Parathyroid adenoma (tissue), 2 donors: ENCODE results near the gene SPATA45.

Experiments
- H2AFZ ChIP-seq: fragments of 300-600 bp; sonication (generic); one replicate; pipeline ENCODE4 v1.7.0; 2017; ENCODE audit warnings: antibody characterized with exemption, mild to moderate bottlenecking
- H3K27ac ChIP-seq: fragments of 300-600 bp; sonication (generic); one replicate; pipeline ENCODE4 v1.7.0; 2017
- H3K27me3 ChIP-seq: fragments of 300-600 bp; sonication (generic); one replicate; pipeline ENCODE4 v1.7.0; 2017; ENCODE audit warnings: low read length; ENCODE audit not compliant: control insufficient read depth, insufficient read depth
- H3K36me3 ChIP-seq: fragments of 300-600 bp; sonication (generic); one replicate; pipeline ENCODE4 v1.7.0; 2017; ENCODE audit warnings: low read length; ENCODE audit not compliant: control insufficient read depth, insufficient read depth
- H3K4me1 ChIP-seq: fragments of 300-600 bp; sonication (generic); one replicate; pipeline ENCODE4 v1.7.0; 2017; ENCODE audit warnings: control low read depth
- H3K4me2 ChIP-seq: fragments of 300-600 bp; sonication (generic); one replicate; pipeline ENCODE4 v1.7.0; 2017; ENCODE audit warnings: low read length
- H3K4me3 ChIP-seq: fragments of 300-600 bp; sonication (generic); one replicate; pipeline ENCODE4 v1.7.0; 2017; ENCODE audit warnings: low read depth, low read length
- H3K79me2 ChIP-seq: fragments of 300-600 bp; sonication (generic); one replicate; pipeline ENCODE4 v1.7.0; 2017; ENCODE audit warnings: control low read depth
- H3K9ac ChIP-seq: fragments of 300-600 bp; sonication (generic); one replicate; pipeline ENCODE4 v1.7.0; 2017; ENCODE audit warnings: mild to moderate bottlenecking
- H3K9me3 ChIP-seq: fragments of 300-600 bp; sonication (generic); one replicate; pipeline ENCODE4 v1.7.0; 2017; ENCODE audit warnings: low read length; ENCODE audit not compliant: control insufficient read depth
- TF ChIP-seq, protein P1 (sequence below): fragments of 300-600 bp; sonication (generic); IDR thresholded peaks from one replicate; pipeline ENCODE4 v1.7.0; 2017; ENCODE audit warnings: antibody characterized with exemption, mild to moderate bottlenecking
- donor health status: primary hyperparathyroidism.

The SPATA45 gene

DNA sequence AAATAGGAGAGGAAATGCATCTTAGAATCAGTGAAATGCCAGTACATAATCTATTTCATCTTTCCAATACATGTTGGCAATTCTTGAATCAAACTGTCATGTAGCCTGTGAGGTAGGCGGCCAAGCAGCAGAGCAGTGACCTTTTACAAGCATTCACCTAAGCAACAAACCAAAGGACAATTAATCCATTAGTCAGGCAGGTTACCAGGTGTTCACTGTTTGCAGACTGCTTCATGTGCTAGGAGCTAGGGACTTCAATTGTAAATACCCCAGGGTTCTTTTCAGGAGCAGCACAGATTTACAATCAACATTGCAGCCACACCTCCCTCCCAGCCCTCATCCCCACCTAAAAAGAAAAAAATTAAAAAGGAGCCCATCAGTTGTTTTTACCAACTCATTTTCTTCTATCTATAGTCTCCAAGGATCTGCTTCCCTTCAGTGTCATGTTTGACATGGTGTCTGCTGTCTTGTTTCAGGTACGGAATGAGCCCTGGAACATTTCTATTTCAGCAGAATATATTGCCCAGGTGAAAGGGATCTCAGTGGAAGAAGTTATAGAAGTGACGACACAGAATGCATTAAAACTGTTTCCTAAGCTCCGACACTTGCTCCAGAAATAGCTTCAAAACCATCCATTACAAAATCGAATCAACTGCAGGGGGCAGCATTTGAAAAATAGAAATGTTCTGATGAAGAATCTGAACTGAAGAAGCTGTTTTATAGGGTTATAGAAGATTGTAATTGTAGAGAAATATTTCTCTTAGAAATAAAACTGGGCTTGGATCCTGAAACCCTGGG is 32.7 kb downstream of the SPATA45 start:
- no peaks in the 10 kb centered on the region for H3K36me3 ChIP-seq
- H3K27me3 ChIP-seq: no peaks in the 10 kb centered on the region
- no peak overlapping the region for H2AFZ ChIP-seq
- H3K4me3 ChIP-seq: no peak overlapping the region
- no peak overlapping the region for H3K4me2 ChIP-seq
- H3K27ac ChIP-seq: no peak overlapping the region
- TF ChIP-seq, protein P1, sequence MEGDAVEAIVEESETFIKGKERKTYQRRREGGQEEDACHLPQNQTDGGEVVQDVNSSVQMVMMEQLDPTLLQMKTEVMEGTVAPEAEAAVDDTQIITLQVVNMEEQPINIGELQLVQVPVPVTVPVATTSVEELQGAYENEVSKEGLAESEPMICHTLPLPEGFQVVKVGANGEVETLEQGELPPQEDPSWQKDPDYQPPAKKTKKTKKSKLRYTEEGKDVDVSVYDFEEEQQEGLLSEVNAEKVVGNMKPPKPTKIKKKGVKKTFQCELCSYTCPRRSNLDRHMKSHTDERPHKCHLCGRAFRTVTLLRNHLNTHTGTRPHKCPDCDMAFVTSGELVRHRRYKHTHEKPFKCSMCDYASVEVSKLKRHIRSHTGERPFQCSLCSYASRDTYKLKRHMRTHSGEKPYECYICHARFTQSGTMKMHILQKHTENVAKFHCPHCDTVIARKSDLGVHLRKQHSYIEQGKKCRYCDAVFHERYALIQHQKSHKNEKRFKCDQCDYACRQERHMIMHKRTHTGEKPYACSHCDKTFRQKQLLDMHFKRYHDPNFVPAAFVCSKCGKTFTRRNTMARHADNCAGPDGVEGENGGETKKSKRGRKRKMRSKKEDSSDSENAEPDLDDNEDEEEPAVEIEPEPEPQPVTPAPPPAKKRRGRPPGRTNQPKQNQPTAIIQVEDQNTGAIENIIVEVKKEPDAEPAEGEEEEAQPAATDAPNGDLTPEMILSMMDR: peak; percentile 7
- no peak overlapping the region for H3K9ac ChIP-seq
- H3K79me2 ChIP-seq: no peaks in the 10 kb centered on the region
- no peaks in the 10 kb centered on the region for H3K4me1 ChIP-seq
- no peaks in the 10 kb centered on the region for H3K9me3 ChIP-seq

DNA sequence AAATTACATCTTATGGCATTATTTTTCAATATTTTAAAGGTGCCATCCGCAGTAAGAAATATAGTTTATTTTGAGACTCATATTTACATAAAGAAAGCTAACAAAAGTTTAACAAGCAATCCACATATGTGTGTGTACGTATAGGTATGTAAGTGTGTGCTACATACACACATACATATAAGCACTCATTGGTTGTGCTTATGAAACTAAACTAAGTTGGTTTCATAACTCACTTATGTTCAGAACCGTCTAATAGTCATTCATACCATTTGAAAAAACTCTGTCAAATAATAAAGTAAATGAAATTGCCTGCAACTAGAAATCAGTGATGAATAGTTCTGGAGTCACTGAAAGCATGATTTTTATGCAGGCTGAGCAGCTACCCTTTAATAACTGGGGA is 41.7 kb downstream of the SPATA45 start:
- Histone ChIP-seq H3K4me1 (no peaks in the 10 kb centered on the region), H3K79me2 (no peaks in the 10 kb centered on the region), H3K9ac (no peak overlapping the region), H3K4me3 (no peak overlapping the region), H3K4me2 (no peak overlapping the region), H3K27me3 (no peaks in the 10 kb centered on the region), H3K36me3 (no peaks in the 10 kb centered on the region), H2AFZ (no peak overlapping the region), H3K9me3 (no peaks in the 10 kb centered on the region), H3K27ac (no peak overlapping the region)
- TF ChIP-seq, protein P1: no peak

DNA sequence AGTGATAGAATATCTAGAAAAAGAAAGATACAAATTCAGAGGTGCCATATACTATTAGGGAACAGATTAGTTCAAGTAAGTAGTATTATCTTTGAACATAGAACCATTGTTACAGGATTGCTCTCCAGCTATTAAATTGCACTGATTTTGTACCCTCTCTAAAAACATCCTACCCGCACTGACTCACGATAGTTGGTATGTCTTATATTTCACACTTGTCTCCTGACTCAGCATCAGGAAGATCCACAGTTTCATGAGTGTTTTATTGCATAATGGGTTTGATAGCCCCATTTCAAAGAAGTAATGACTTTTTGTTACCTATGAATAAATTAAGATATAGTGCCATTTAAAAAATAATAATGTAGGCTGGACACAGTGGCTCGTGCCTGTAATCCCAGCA is 49.8 kb downstream of the SPATA45 start:
- H3K4me1 ChIP-seq: no peaks in the 10 kb centered on the region
- no peaks in the 10 kb centered on the region for H3K9me3 ChIP-seq
- H3K27ac ChIP-seq: no peak overlapping the region
- no peaks in the 10 kb centered on the region for H3K27me3 ChIP-seq
- H2AFZ ChIP-seq: no peak overlapping the region
- H3K79me2 ChIP-seq: no peaks in the 10 kb centered on the region
- no peaks in the 10 kb centered on the region for H3K36me3 ChIP-seq
- no peak overlapping the region for H3K9ac ChIP-seq
- no peak overlapping the region for H3K4me2 ChIP-seq
- H3K4me3 ChIP-seq: no peak overlapping the region
- TF ChIP-seq, protein P1: no peak

DNA sequence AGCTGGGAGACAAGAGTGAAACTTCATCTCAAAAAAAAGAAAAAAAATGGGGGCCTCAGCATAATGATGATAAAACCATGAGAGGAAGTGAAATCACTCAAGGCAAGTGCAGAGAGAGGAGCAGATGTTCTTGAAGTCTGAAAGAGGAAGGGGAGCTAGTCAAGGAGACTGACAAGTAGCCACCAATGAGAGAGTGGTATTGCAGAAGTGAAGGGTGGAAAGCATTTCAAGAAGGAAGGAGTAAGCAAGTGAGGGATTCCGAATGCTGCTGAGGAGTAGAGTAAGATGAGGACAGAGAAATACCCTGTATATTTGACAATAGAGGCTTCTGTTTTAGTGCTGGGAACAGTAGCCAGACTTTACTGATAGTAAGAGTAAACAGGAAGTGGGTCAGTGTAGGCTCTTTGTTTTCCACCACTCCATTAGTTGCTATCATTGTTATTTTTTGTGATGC is 52.9 kb downstream of the SPATA45 start:
- Histone ChIP-seq H3K27ac (no peak overlapping the region), H3K4me1 (no peaks in the 10 kb centered on the region), H3K79me2 (no peaks in the 10 kb centered on the region), H3K4me3 (no peak overlapping the region), H3K27me3 (no peaks in the 10 kb centered on the region), H3K36me3 (no peaks in the 10 kb centered on the region), H3K9me3 (no peaks in the 10 kb centered on the region), H3K9ac (no peak overlapping the region), H2AFZ (no peak overlapping the region), H3K4me2 (no peak overlapping the region)
- TF ChIP-seq, protein P1: no peak
